GM19397 (cell line): ENCODE results near the gene B4GALT3.

Experiments
- ATAC-seq: cut with Tn5 transposase; IDR thresholded peaks from one replicate; pipeline ENCODE4 v1.9.1; 2021; ENCODE audit warnings: mild to moderate bottlenecking, moderate library complexity; ENCODE audit not compliant: unreplicated experiment

The B4GALT3 gene

DNA sequence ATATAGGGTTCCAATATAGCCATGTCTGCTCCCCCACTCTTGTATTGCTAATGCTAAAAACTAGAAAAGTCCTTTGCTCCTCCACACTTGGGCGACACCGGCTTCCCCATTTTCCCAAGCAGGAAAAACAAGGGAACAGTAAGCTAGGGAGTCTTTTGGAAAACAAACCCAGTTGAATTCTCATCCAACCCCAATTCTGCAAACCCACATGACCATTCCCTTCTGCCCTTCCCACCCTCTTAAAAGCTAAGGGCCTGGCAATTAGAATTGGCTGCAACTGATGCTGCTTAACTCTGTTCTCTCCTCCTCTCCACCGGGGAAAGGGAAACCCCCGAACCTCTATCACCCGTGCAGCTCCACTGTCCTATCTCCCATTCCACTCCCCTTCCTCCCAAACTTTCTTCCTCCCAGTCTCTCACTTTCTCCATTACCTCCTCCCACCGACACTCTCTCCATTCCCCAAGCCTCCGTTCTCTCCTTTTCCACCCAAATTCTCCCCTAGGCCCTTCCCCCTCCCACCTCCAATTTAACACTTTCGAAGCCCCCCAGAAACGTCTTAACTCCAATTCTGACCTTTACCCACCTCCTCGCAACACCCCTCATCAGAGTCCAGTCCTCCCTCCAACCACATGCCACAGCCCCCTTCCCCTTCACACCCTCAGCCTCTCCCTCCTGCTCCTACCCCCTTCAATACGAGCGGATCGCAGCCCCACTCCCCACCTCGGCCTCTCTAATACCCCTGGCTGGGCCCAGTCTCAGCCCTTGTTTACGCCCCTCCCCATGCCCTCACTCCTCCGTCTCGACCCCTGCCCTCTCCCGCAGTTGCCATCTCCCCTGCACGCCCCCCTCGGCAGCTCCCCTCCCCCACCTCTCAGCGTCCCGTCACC is 45.5 kb downstream of the B4GALT3 start:
- no peak for ATAC-seq

GRCh38 chr1:161130266-161130665 is 47.0 kb downstream of the B4GALT3 start:
- no peak for ATAC-seq

GRCh38 chr1:161128591-161129420 is 48.5 kb downstream of the B4GALT3 start:
- ATAC-seq, result no peak

DNA sequence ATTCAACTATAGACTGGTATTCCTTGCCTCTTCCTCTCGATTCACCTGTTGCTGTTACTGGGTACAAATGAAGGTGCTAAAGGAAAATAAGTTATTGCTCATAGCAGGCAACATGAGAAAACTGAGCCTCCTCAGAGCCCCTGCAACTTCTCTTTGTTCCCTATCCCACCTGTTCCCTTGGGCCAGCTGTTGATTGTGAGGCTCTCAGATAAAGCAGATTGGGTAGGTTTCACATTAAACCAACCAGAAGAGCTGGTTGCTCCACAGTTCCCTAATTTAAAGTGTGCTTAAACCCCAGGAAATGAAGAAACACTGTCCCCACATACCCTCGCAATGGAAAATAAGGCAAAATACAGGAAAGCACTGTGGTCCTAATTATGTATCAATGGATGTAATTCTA is 49.7 kb downstream of the B4GALT3 start:
- no peak for ATAC-seq

DNA sequence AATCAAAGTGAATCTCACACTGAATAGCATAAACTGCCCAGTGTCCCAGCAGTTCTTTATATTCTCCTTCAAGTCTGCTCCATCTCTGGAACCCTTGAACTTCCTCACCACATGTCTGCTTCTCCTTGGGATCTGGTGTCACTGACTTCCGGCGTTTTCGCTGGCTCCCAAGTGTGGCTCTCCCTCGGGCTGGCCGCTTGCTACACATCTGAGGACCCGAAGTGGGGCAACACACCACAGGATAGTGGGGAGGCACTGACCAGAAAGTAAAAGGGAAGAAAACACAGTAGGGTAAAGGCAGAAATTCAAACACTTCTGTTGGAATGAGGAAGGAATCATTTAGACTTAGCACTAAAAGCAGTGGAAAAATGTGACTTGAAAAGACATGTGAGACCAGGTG is 54.3 kb downstream of the B4GALT3 start:
- no peak for ATAC-seq

DNA sequence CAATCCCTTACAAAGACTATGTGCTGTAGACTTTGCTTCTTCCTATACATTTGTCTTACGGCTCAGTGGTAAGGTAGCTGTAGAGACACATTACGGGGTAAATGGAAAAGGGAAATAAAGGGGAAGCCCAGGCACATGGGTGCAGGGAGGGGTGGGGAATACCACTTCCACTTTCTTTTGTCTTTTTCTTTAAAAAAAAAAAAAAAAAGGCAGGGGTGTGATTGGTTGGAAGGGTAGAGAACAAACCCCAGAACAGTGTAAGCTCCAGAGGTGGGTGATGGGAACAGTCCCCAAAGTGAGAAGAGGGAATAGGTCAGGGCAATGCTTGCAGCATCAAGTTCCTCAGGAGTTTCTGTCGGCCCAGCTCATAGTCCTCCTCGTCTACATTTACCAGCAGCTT is 55.5 kb downstream of the B4GALT3 start:
- ATAC-seq, result no peak
